SK-N-SH treated with all-trans-retinoic acid at 6 μM for 48 hours (cell line): Measurements from ENCODE around the gene C6orf132.

Experiments used
- ESRRG ChIP-seq: fragments of 250-450 bp; sonication (Bioruptor Pico); IDR thresholded peaks from 2 replicates; pipeline ENCODE4 v1.6.1; 2021; ENCODE audit warnings: mild to moderate bottlenecking
- OSR1 ChIP-seq: fragments of 250-450 bp; sonication (Bioruptor Pico); IDR thresholded peaks from 2 replicates; pipeline ENCODE4 v1.8.0; 2022; ENCODE audit warnings: moderate library complexity, mild to moderate bottlenecking, inconsistent platforms
- ZFP3 ChIP-seq: fragments of 250-450 bp; sonication (Bioruptor Pico); IDR thresholded peaks from 2 replicates; pipeline ENCODE4 v1.5.0; 2020; ENCODE audit warnings: mild to moderate bottlenecking, moderate library complexity
- ZNF565 ChIP-seq: fragments of 450-650 bp; formaldehyde crosslinking; conservative IDR thresholded peaks from 2 replicates; pipeline ENCODE4 v1.5.0; 2020; ENCODE audit warnings: low read depth, mild to moderate bottlenecking, moderate library complexity
- ZNF8 ChIP-seq: fragments of 450-650 bp; formaldehyde crosslinking; IDR thresholded peaks from 2 replicates; pipeline ENCODE4 v1.5.0; 2020; ENCODE audit warnings: mild to moderate bottlenecking, moderate library complexity
- TF ChIP-seq, protein P1 (sequence below): fragments of 250-450 bp; sonication (Bioruptor Pico); IDR thresholded peaks from 2 replicates; pipeline ENCODE4 v1.8.0; 2020; ENCODE audit warnings: mild to moderate bottlenecking, moderate library complexity, borderline replicate concordance

GRCh38 chr6:42125231-42125630 lies 17.2 kb downstream of the C6orf132 start:
- no peak for TF ChIP-seq ESRRG (CRISPR knock-in tag)
- TF ChIP-seq ZNF8 (CRISPR knock-in tag) = no peak
- no peak for TF ChIP-seq OSR1 (CRISPR knock-in tag)
- TF ChIP-seq ZFP3 (CRISPR knock-in tag) = no peak
- TF ChIP-seq ZNF565 (CRISPR knock-in tag) = no peak
- TF ChIP-seq, protein P1, sequence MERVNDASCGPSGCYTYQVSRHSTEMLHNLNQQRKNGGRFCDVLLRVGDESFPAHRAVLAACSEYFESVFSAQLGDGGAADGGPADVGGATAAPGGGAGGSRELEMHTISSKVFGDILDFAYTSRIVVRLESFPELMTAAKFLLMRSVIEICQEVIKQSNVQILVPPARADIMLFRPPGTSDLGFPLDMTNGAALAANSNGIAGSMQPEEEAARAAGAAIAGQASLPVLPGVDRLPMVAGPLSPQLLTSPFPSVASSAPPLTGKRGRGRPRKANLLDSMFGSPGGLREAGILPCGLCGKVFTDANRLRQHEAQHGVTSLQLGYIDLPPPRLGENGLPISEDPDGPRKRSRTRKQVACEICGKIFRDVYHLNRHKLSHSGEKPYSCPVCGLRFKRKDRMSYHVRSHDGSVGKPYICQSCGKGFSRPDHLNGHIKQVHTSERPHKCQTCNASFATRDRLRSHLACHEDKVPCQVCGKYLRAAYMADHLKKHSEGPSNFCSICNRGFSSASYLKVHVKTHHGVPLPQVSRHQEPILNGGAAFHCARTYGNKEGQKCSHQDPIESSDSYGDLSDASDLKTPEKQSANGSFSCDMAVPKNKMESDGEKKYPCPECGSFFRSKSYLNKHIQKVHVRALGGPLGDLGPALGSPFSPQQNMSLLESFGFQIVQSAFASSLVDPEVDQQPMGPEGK (CRISPR knock-in tag) = no peak
